H1 (cell line): ENCODE data around the gene TRABD2B.

Experiments
- BRCA1 ChIP-seq: IDR thresholded peaks from 2 replicates; pipeline ENCODE4 v1.6.1; 2012; ENCODE audit warnings: low read depth, low read length, improper control_type of control experiment
- CHD2 ChIP-seq: IDR thresholded peaks from 2 replicates; pipeline ENCODE4 v1.6.1; 2012; ENCODE audit warnings: low read length, improper control_type of control experiment
- EP300 ChIP-seq, 2 experiments: IDR thresholded peaks; 1 replicate in 1 of 2; 2 replicates in 1 of 2; pipeline ENCODE4 v1.6.1; 2011 to 2012; ENCODE audit warnings: low read depth in 2 of 2, low read length in 2 of 2, mild to moderate bottlenecking in 2 of 2, borderline replicate concordance in 1 of 2, inconsistent platforms in 1 of 2, moderate library complexity in 1 of 2
- TF ChIP-seq, protein P1 (sequence below), 3 experiments: IDR thresholded peaks; 1 replicate in 2 of 3; 2 replicates in 1 of 3; pipeline versions ENCODE4 v1.5.1 to v1.6.1; 2011; ENCODE audit warnings: low read length in 3 of 3, mild to moderate bottlenecking in 3 of 3, inconsistent platforms in 2 of 3, low read depth in 1 of 3, moderate library complexity in 1 of 3; ENCODE audit not compliant: insufficient read depth in 1 of 3; ENCODE audit errors: control extremely low read depth in 1 of 3

DNA sequence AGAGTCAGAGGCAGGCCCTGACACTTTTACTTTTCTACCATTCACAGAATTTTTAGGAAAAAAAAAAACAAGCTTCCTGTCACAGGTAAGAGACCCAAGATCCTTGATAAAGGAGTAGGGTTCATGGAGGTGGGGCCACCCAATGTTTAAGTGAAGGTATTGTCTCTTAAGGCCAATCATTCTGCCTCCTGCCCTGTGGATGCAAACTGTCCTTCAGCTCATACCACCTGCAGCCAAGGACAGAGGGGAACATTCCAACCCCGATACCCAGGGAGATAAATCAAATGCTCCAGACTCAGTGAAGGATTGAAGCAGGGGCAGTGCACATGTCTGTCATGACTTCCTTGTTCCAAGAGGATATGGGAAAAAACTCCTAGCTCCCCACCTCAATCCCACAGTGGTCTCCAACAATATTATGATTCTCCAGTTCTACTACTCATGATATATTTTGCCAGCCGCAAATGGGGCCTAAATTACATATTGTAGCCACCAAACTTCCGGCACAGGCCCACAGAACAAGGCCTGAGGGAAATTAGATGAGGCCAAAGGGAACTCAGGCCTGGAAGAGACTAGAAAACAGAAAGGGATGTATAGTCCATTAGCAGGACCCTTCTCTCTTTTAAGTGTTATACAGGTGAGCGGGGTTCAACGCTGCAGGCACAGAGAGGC, 59.5 kb downstream of the TRABD2B start:
- TF ChIP-seq CHD2 (no peak), EP300 (IDR thresholded peaks at IDR 0.05; ENCODE audit: borderline replicate concordance in 1 of 2, low read depth in 2 of 2, low read length in 2 of 2) (no peak), BRCA1 (no peak)
- TF ChIP-seq, protein P1, sequence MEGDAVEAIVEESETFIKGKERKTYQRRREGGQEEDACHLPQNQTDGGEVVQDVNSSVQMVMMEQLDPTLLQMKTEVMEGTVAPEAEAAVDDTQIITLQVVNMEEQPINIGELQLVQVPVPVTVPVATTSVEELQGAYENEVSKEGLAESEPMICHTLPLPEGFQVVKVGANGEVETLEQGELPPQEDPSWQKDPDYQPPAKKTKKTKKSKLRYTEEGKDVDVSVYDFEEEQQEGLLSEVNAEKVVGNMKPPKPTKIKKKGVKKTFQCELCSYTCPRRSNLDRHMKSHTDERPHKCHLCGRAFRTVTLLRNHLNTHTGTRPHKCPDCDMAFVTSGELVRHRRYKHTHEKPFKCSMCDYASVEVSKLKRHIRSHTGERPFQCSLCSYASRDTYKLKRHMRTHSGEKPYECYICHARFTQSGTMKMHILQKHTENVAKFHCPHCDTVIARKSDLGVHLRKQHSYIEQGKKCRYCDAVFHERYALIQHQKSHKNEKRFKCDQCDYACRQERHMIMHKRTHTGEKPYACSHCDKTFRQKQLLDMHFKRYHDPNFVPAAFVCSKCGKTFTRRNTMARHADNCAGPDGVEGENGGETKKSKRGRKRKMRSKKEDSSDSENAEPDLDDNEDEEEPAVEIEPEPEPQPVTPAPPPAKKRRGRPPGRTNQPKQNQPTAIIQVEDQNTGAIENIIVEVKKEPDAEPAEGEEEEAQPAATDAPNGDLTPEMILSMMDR (IDR thresholded peaks at IDR 0.05; ENCODE audit: control extremely low read depth in 1 of 3, insufficient read depth in 1 of 3, low read depth in 1 of 3, low read length in 3 of 3), result no peak
